Measurements from ENCODE around the gene GCAT. TPM values are rescaled to one million over a fixed set of nuclear protein-coding genes. Genes with fewer than 3 reads are reported as not detected.

Gene GCAT
- total RNA-seq, 3 donors from 2014 or later = 17.3 to 23.7 (median 21.6) TPM

DNA sequence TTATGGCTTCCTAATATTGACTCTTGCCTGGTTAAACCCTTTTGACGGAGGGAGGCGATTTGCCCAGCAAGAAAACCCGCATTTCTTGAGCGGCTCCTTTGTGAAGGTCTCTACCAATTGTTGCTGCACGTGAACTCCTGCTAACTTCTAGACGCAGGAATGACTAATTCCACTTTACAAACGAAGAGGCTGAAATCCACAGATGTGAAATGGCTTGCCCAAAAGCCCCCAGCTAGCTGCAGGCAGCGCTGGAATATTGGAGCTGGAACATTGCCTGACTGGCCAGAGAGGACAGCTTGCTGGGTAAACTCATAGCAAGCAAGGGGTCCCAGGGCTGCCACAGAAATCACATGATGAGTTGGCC, 542 bp downstream of the GCAT start:
- intact Hi-C loops (cut with DNase I; ENCODE audit: low total_unique reads) = no loop called here

DNA sequence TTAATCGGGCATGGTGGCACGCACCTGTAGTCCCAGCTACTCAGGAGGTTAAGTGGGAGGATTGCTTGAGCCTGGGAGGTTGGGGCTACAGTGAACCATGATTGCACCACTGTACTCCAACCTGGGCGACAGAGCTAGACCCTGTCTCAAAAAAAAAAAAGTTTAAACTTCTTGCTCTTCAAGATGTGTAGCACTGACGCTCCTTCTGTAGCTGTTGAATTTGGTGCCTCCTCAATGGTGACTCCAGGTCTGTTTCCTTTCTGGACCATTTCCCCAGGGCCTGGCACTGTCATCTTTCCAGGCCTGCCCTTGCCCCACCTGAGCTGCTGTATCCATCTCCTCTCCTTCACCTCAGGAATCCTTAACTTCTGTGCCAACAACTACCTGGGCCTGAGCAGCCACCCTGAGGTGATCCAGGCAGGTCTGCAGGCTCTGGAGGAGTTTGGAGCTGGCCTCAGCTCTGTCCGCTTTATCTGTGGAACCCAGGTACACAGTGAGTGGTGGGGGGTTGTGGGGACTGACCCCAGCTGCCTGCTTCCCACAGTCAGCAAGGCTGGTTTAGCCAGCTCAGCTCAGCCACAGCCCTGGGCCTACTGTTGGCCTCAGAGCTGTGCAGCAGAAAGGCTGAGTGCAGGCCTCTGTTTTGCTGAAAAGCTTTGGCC, 2.1 kb downstream of the GCAT start:
- no peaks in the 10 kb centered on the region for H3K36me3 ChIP-seq
- H3K4me3 ChIP-seq = no peak overlapping the region
- no peak for DNase-seq (ENCODE audit: low spot score in 2 of 2)
- TF ChIP-seq POLR2AphosphoS5 (IDR thresholded peaks at IDR 0.05) = no peak
- no peak for TF ChIP-seq POLR2A (IDR thresholded peaks at IDR 0.05)
- TF ChIP-seq, protein P1, sequence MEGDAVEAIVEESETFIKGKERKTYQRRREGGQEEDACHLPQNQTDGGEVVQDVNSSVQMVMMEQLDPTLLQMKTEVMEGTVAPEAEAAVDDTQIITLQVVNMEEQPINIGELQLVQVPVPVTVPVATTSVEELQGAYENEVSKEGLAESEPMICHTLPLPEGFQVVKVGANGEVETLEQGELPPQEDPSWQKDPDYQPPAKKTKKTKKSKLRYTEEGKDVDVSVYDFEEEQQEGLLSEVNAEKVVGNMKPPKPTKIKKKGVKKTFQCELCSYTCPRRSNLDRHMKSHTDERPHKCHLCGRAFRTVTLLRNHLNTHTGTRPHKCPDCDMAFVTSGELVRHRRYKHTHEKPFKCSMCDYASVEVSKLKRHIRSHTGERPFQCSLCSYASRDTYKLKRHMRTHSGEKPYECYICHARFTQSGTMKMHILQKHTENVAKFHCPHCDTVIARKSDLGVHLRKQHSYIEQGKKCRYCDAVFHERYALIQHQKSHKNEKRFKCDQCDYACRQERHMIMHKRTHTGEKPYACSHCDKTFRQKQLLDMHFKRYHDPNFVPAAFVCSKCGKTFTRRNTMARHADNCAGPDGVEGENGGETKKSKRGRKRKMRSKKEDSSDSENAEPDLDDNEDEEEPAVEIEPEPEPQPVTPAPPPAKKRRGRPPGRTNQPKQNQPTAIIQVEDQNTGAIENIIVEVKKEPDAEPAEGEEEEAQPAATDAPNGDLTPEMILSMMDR (IDR thresholded peaks at IDR 0.05) = no peak
- no peaks in the 10 kb centered on the region for H3K27me3 ChIP-seq
- H3K4me1 ChIP-seq = peaks cover 4 to 6% of the 10 kb centered on the region in 2 donors
- H3K27ac ChIP-seq = no peak overlapping the region
- intact Hi-C loops (cut with DNase I; ENCODE audit: low total_unique reads) = no loop called here
- H3K9me3 ChIP-seq = no peaks in the 10 kb centered on the region

More for the DNA sequence above, 542 bp downstream of the GCAT start:
- Histone ChIP-seq H3K4me1 (peaks cover 4 to 12% of the 10 kb centered on the region in 2 donors), H3K36me3 (no peaks in the 10 kb centered on the region), H3K27ac (peak overlapping the region; percentile 84 to 94), H3K9me3 (no peaks in the 10 kb centered on the region), H3K27me3 (no peaks in the 10 kb centered on the region), H3K4me3 (peak overlapping the region; percentile 58 to 78 (median 69))
- DNase-seq (ENCODE audit: low spot score in 2 of 2) = no peak
- no peak for TF ChIP-seq POLR2A (IDR thresholded peaks at IDR 0.05)
- TF ChIP-seq POLR2AphosphoS5 (IDR thresholded peaks at IDR 0.05) = no peak
- TF ChIP-seq, protein P1 (IDR thresholded peaks at IDR 0.05) = no peak

DNA sequence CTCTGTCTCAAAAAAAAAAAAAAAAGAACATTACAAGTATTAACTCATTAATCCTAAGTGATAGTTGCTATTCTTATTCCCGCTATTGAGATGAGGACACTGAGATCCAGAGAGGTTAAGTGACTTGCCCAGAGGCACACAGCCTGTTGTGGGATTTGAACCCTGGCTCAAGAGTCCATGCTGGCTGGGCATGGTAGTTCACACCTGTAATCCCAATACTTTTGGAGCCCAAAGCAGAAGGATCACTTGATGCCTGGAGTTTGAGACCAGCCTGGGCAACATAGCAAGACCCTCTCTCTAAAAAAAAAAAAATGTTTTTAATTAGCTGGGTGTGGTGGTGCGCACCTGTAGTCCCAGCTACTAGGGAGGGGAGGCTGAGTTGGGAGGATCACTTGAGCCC, 4.1 kb downstream of the GCAT start:
- intact Hi-C loops (cut with DNase I; ENCODE audit: low total_unique reads) = no loop called here
- TF ChIP-seq, protein P1 (IDR thresholded peaks at IDR 0.05) = no peak
- TF ChIP-seq POLR2A (IDR thresholded peaks at IDR 0.05) (no peak), POLR2AphosphoS5 (IDR thresholded peaks at IDR 0.05) (no peak)
- Histone ChIP-seq H3K4me3 (no peak overlapping the region), H3K27ac (no peak overlapping the region), H3K36me3 (no peaks in the 10 kb centered on the region), H3K27me3 (no peaks in the 10 kb centered on the region), H3K4me1 (peaks cover 0 to 4% of the 10 kb centered on the region in 2 donors), H3K9me3 (no peaks in the 10 kb centered on the region)
- DNase-seq (ENCODE audit: low spot score in 2 of 2) = no peak

DNA sequence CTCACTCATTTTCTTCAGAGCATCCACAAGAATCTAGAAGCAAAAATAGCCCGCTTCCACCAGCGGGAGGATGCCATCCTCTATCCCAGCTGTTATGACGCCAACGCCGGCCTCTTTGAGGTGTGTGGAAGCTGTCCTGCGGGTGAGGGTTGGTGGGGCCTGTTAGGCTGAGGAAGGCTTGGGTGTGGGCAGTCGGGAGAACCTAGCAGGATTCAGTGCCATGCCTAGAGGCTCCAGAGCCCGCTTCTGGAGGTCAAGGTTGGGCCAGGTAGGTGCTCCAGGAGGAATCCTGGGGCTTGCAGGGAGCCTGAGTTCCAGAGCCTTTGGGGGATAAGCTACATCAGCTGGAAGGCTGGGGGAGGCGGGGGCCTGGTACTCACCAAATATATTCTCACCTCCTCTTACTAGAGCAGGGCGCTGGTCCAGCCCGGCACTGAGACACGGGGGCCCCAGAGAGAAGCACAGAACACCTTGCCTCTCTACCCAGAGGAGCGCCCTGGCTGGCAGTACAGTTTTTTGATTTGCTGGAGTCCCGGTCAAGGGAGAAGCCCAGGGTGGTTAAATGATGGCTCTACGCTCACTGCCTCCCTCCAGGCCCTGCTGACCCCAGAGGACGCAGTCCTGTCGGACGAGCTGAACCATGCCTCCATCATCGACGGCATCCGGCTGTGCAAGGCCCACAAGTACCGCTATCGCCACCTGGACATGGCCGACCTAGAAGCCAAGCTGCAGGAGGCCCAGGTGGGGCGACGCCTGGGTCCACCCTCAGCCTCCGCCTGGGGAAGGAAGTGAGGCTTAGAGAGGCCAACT, 5.3 kb downstream of the GCAT start:
- no peak for DNase-seq (ENCODE audit: low spot score in 2 of 2)
- no peak overlapping the region for H3K4me3 ChIP-seq
- TF ChIP-seq POLR2AphosphoS5 (IDR thresholded peaks at IDR 0.05) (no peak), POLR2A (IDR thresholded peaks at IDR 0.05) (no peak)
- TF ChIP-seq, protein P1 (IDR thresholded peaks at IDR 0.05) = no peak
- no peaks in the 10 kb centered on the region for H3K9me3 ChIP-seq
- no peaks in the 10 kb centered on the region for H3K27me3 ChIP-seq
- intact Hi-C loops (cut with DNase I; ENCODE audit: low total_unique reads) = no loop called here
- no peak overlapping the region for H3K27ac ChIP-seq
- peaks cover 0 to 4% of the 10 kb centered on the region in 2 donors for H3K4me1 ChIP-seq
- H3K36me3 ChIP-seq = no peaks in the 10 kb centered on the region

DNA sequence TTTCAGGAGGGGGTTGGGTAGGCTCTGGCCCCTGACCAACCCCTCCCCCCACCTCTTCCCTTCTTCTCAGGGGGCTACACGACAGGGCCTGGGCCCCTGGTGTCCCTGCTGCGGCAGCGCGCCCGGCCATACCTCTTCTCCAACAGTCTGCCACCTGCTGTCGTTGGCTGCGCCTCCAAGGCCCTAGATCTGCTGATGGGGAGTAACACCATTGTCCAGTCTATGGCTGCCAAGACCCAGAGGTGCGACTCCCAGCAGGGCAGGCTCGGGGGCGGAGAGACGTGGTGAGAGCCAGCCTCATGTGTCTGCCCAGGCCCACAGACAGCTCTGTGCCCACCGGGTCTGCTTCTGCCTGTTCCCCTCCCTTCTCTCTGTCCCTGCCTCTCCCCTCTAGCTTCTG, 7.9 kb downstream of the GCAT start:
- H3K4me3 ChIP-seq = no peak overlapping the region
- H3K36me3 ChIP-seq = no peaks in the 10 kb centered on the region
- intact Hi-C loops (cut with DNase I; ENCODE audit: low total_unique reads) = loop anchor here (1.0 kb wide), 1 partner anchor 154 kb away; no protein-coding TSS in a partner anchor
- no peak for DNase-seq (ENCODE audit: low spot score in 2 of 2)
- no peak overlapping the region for H3K27ac ChIP-seq
- TF ChIP-seq, protein P1 (IDR thresholded peaks at IDR 0.05) = no peak
- no peak for TF ChIP-seq POLR2AphosphoS5 (IDR thresholded peaks at IDR 0.05)
- TF ChIP-seq POLR2A (IDR thresholded peaks at IDR 0.05) = no peak
- no peaks in the 10 kb centered on the region for H3K9me3 ChIP-seq
- H3K4me1 ChIP-seq = peaks cover 0 to 4% of the 10 kb centered on the region in 2 donors
- H3K27me3 ChIP-seq = no peaks in the 10 kb centered on the region
